GM21447 (cell line): ENCODE measurements around the gene SLC38A5.
"Not testable (repeated sequence)": the region's sequence is repeated elsewhere in the genome, so short reads cannot be mapped to it uniquely, and the experiment has no call there.

ENCODE experiments used
- ATAC-seq: cut with Tn5 transposase; IDR thresholded peaks from one replicate; pipeline ENCODE4 v1.9.1; 2021; ENCODE audit not compliant: unreplicated experiment

SLC38A5 gene

DNA sequence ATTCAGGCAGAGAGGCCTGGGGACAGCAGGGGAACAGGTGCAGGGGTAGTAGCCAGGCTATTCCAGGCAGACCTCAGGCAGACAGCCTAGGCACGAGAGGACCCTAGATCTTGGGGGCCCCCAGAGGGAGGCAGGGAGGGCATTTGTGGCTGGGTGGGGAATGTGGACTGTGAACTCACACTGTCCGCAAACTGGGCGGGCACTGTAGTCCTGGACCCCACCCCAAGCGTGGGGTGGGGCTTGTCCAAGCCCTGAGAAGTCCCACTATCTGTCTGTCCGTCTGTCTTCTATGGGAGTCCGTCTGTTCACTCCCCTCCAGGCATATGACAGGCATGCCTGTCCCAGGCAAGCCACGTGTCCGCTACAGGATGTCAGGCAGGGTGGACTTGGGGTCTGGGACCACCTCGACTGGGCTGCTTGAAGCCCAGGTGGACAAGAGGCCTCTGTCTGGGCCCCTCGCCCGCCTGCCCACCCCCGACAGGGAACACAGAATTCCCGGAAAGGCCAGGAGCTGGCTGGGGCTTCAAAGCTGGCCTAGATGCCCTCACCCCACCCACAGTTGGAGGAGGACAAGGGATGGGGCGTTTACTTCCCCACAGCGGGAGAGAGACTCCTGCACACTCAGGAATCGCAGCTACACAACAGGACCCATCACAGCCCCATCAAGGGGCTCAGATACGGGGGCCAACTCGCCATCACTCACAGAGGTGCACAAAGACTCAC lies at the start of gene SLC38A5:
TSS of gene SLC38A5 (minus strand) at position 151 of the 723 bp plus-strand sequence. CDS start 2,336 bp downstream, outside the sequence.
- ATAC-seq = no peak

DNA sequence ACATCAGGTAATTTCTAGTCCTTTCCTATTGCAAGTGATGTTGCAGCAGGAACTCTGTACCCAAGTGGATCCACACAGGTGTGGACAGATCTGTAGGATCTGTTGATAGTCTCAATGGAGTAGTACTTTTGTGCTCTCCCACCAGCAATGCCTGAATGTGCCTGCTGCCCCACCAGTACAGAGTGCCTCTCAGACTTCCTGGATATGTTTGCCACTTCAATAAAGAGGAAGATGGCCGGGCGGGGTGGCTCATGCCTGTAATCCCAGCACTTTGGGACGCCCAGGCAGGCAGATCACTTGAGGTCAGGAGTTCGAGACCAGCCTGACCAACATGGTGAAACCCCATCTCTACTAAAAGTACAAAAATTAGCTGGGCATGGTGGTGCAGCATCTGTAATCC lies 49.4 kb upstream of the SLC38A5 start:
- not testable (repeated sequence) for ATAC-seq

GRCh38 chrX:48516987-48517386 lies 46.9 kb upstream of the SLC38A5 start:
- ATAC-seq = no peak

DNA sequence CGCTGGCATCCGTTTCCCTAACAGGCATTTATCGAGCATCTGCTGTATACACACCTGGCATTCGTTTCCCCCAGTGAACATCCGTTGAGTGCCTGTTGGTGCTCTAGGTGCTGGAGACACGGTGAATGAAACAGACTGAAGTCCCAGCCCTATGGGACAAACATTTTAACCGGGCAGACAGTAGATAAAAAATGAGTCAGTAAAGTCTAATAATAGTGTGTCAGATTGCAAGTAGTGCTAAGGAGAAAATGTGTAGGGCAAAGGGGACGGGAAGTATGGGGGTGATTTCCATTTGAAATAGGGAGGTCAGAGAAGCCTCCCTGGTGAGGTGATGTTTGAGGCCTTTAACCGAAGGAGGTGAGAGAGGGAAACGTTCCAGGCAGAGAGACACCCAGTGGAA lies 46.2 kb upstream of the SLC38A5 start:
- ATAC-seq = no peak

- no peak for ATAC-seq
Observed at GRCh38 chrX:48515842-48516241, 45.8 kb upstream of the SLC38A5 start.

DNA sequence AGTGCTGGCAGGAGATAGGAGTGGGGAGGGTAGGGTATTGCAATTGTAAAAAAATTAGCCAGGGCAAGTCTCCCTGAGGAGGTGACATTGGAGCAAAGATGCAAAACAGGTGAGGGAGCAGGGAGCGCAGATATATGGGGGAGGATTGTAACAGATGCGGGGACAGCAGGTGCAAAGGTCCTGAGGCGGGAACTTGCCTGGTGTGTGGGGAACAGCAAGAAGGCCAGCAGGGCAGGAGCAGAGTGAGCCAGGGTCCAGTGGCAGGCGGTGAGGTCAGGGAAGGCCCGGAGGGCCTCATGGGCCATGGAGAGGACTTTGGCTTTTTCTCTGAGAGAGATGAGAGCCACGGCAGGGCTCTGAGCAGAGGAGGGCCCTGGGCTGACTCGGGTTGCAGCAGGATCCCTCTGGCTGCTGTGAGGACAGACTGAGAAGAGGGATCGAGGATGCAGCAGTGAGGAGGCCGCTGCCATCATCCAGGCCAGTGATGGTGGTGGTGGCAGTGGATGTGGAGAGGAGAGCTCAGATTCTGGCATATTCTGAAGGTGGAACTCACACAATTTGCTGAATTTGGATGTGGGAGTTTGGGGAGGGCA lies 44.9 kb upstream of the SLC38A5 start:
- no peak for ATAC-seq

DNA sequence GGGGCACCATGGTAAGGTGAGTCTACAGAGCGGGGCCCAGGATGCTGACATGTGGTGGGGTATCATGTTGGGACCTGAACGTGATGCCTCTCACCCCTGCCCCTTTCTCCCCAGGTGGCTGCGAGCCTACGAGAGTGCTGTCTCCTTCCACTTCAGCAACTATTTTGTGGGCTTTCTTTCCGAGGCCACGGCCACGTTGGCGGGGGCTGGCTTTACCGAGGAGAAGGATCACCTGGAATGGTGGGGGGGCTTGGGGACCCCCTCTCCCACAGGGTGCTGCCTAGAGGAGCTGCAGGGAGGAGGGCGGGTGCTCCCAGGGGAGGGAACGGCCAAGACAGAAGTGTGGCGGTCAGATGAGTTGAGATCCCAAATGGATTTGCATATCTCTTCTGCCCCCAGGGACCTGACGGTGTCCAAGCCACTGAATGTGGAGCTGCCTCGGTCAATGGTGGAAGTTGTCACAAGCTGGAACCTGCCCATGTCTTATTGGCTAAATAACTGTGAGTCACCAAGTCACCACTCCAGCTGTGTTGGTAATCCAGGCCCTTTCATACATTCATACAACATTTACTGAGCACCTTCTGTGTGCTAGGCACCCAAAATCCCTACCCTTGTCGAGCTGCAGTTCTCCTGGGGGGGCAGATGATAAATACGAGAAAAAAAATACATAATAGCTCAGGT lies 44.2 kb upstream of the SLC38A5 start:
- ATAC-seq = no peak

- no peak for ATAC-seq
Observed at GRCh38 chrX:48513670-48514069, 43.6 kb upstream of the SLC38A5 start.

DNA sequence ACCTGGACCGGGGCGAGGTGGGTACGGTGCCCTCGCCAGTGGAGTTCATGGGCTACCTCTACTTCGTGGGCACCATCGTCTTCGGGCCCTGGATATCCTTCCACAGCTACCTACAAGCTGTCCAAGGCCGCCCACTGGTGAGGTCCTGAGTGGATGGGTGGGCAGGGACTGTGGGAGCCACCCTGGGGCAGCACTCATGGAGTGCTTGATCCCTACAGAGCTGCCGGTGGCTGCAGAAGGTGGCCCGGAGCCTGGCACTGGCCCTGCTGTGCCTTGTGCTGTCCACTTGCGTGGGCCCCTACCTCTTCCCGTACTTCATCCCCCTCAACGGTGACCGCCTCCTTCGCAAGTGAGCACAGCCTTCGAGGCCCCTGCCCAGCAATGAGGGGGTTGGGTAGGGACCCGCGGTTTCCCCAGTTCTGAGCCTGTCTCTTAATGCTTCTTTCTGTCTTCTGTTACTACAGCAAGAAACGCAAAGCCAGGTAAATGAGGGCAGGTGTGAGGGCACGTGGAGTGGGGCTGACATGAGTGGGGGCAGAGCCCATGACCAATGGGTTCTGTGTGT lies 42.4 kb upstream of the SLC38A5 start:
- no peak for ATAC-seq

DNA sequence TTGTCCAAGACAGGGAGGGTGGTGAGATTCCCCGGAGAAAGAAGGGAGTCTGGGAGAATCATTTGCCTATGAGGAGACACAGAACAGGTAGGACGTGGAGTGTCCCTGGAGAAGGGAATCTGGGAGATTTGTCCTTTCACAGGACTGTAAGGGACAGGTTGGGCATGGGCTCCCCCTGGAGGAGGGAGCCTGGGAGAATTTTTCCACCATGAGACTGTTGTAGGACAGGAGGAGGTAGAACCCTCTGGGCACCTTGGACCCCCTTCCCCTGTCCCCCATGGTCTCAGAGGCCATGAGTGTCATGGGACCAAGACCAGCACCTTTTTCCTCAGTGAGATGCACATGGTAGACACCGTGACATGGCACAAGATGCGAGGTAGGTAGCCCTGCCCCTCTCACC lies 41.5 kb upstream of the SLC38A5 start:
- ATAC-seq = no peak

- ATAC-seq = no peak
Observed at GRCh38 chrX:48509619-48510018, 39.6 kb upstream of the SLC38A5 start.

- no peak for ATAC-seq
Observed at GRCh38 chrX:48509245-48509590, 39.2 kb upstream of the SLC38A5 start.

GRCh38 chrX:48508400-48509244 lies 38.6 kb upstream of the SLC38A5 start, which contains the start of gene PORCN:
Gene PORCN (plus strand): TSS chrX:48508992. CDS start chrX:48509821, 829 bp downstream.
- peak; percentile 79 for ATAC-seq

GRCh38 chrX:48507246-48507645 lies 37.2 kb upstream of the SLC38A5 start:
- no peak for ATAC-seq

- ATAC-seq = no peak
Observed at GRCh38 chrX:48505481-48505880, 35.4 kb upstream of the SLC38A5 start.

GRCh38 chrX:48504261-48504660 lies 34.2 kb upstream of the SLC38A5 start:
- no peak for ATAC-seq

DNA sequence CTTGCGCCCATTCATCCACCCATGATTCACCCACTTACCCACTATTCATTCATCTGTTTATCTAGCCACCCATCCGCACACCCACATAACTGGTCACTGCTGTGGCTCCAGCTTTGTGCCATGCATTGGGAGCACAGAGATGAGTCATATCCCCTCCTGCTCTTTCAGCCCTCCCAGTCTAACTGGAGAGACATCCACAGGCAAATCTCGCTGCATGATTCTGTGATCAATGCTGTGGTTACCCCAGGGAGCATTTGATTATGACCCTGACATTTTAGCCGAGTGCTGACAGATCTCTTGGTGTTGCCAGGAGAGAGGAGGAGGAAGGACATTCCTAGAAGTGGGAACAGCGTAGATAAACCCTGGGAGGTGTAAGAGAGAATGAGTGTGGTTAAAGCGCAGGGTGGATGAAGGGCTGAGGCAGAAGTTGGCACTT lies 28.3 kb upstream of the SLC38A5 start:
- no peak for ATAC-seq

- ATAC-seq = no peak
Observed at GRCh38 chrX:48497871-48498270, 27.8 kb upstream of the SLC38A5 start.

DNA sequence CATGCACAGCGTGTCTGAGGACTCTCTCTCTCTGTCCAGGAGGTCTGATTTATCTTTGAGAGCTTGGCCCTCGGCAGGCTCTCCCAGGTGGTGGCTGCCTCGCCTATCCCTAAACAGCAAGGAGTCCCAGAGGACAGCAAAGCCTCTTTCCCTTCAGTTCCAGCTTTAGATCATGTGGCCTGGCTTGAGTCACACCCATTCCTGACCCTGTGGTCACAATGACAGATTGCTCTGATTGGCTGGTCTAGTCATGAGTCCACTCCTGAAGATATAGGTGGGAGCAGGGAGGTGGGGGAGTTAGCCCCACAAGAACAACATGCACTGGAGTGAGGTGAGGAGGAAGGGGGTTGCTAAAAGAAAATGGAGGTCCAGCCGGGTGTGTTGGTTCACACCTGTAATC lies 26.6 kb upstream of the SLC38A5 start:
- no peak for ATAC-seq

DNA sequence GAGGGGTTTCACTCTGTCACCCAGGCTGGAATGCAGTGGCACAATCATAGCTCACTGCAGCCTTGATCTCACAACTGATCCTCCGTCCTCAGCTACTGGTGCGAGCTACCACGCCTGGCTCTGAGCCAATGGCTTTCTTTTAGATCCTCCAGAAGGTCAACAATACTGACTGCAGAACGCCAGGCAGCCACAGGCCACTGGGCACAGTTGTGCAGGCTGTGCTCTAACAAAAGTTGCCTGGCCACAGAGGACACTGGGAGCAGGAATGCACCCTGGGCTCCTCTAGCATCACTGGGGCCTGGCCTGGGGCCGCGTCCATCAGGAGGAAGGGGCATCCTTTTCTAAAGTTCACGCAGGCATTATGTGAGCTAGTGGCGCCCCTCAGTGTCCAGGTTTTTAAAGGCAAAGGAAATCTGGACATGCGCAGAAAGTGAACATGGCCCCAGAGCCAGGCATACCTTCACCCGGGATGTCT lies 23.9 kb upstream of the SLC38A5 start:
- no peak for ATAC-seq
